ENCODE results near the gene SPRY4.
"Not testable (repeated sequence)": the region's sequence is repeated elsewhere in the genome, so short reads cannot be mapped to it uniquely, and the experiment has no call there.

SPRY4 gene

DNA sequence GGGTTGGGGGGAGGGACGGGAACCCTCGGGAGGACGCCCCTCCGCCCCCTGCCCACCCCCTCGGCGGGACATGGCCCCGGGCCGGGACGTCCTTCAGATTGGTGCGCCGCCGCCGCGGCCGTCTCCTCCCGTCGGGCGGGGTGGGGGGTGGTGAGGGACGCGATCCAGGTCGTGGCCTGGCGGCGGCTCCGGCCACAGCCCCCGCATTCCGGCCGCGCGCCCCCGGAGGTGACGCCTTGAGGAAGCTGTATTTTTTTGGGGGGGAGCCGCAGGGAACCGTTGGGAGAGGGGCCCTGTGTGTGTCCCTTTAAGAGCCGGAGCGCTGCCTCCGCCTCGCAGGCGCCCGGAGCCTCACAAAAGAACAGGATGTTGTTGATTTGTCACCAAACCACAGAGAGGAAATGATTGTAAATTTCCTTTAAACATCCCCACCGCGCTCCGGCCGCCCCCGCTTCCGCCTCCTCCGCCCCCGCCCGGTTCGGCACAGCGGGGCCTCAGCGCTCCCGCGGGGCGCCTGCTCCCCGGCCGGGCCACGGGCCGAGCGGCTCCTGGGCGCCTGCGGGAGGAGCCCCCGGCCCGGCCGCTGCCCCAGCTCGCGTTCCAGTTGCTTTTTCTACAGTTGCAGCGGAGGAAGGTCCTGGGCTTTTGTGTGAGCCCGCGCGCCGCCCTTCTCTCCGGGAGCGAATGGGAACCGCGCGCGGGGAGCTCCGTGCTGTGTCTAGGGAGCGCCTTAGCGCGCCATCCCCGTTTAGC lies 32.1 kb upstream of the SPRY4 start:
- no peaks in the 10 kb centered on the region; the same call in 1 of the 2 replicates for H3K9me3 ChIP-seq
- peaks cover 23% of the 10 kb centered on the region for H3K4me1 ChIP-seq
- H3K4me3 ChIP-seq (ENCODE audit: low read depth, low read length): peak overlapping the region; percentile 68
- TF ChIP-seq, protein P1, sequence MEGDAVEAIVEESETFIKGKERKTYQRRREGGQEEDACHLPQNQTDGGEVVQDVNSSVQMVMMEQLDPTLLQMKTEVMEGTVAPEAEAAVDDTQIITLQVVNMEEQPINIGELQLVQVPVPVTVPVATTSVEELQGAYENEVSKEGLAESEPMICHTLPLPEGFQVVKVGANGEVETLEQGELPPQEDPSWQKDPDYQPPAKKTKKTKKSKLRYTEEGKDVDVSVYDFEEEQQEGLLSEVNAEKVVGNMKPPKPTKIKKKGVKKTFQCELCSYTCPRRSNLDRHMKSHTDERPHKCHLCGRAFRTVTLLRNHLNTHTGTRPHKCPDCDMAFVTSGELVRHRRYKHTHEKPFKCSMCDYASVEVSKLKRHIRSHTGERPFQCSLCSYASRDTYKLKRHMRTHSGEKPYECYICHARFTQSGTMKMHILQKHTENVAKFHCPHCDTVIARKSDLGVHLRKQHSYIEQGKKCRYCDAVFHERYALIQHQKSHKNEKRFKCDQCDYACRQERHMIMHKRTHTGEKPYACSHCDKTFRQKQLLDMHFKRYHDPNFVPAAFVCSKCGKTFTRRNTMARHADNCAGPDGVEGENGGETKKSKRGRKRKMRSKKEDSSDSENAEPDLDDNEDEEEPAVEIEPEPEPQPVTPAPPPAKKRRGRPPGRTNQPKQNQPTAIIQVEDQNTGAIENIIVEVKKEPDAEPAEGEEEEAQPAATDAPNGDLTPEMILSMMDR (IDR thresholded peaks at IDR 0.05; ENCODE audit: low read depth, low read length): no peak
- DNase-seq: peak; percentile 77
- H3K27me3 ChIP-seq: no peaks in the 10 kb centered on the region
- H3K36me3 ChIP-seq: no peaks in the 10 kb centered on the region

DNA sequence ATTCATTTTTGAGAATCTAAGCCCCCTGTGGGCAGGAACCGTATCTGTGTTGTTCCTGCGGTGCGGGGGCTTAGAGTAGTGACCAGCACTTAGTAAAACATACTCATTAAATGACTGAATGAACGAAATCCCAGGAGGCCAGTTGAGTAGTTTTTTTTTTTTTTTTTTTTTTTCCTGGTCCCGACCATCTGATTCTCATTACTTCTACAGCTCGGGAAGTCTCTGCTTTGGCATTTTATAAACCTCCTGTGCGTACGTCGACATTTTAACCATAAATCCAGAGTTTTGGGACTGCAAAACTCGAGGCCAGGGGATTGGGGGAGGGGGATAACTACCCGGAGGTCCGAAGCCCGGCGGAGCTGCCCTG lies 31.5 kb upstream of the SPRY4 start:
- Histone ChIP-seq H3K27me3 (no peaks in the 10 kb centered on the region), H3K4me1 (peaks cover 22% of the 10 kb centered on the region), H3K36me3 (no peaks in the 10 kb centered on the region), H3K4me3 (ENCODE audit: low read depth, low read length) (peak overlapping the region; percentile 68), H3K9me3 (no peaks in the 10 kb centered on the region; the same call in 1 of the 2 replicates)
- TF ChIP-seq, protein P1 (IDR thresholded peaks at IDR 0.05; ENCODE audit: low read depth, low read length): no peak
- DNase-seq: no peak

DNA sequence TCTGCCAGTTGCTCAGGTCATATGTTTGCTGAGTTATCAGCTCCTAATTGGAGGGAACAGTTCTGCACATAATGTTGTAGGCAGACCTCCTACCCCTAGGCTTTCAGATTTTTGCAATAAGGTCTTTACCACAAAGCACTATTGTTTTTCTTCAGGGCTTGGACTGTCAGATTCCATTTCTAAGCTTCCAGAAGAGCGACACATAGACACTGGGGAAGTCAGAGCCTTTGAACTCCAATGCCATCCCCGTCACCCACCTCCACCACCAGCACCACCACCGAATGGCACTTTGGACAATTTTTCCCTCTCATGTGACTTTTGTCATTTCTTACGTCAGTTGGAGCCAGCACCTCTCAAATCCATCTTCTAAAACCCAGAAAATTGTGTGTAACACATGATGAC lies 28.3 kb upstream of the SPRY4 start:
- Histone ChIP-seq H3K4me3 (ENCODE audit: low read depth, low read length) (no peak overlapping the region), H3K27me3 (no peaks in the 10 kb centered on the region), H3K9me3 (no peaks in the 10 kb centered on the region; the same call in 1 of the 2 replicates), H3K36me3 (no peaks in the 10 kb centered on the region), H3K4me1 (peaks cover 7% of the 10 kb centered on the region)
- no peak for DNase-seq
- TF ChIP-seq, protein P1 (IDR thresholded peaks at IDR 0.05; ENCODE audit: low read depth, low read length): no peak

DNA sequence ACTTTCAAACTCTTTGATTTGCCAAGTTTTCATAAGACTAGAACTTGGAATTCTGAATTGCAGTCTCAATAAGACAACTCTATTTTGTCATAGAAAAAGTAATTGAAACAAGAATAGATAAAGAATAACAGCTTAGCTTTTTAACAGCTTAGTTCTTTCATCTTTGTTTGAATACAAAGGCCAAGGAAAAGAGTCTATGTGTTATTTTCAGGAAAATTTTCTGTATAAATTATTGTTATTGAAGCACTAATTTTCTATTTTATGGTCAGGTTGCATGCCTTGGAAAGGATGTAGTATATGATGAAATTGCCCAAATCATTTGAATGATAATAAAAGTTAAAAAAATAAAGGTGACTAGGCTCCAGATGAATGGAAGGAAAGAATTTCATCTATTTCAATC lies 25.2 kb upstream of the SPRY4 start:
- TF ChIP-seq, protein P1 (IDR thresholded peaks at IDR 0.05; ENCODE audit: low read depth, low read length): no peak
- H3K9me3 ChIP-seq: peaks cover 5% of the 10 kb centered on the region; the same call in 1 of the 2 replicates
- no peak for DNase-seq
- H3K4me3 ChIP-seq (ENCODE audit: low read depth, low read length): no peak overlapping the region
- H3K36me3 ChIP-seq: no peaks in the 10 kb centered on the region
- H3K4me1 ChIP-seq: no peaks in the 10 kb centered on the region
- H3K27me3 ChIP-seq: no peaks in the 10 kb centered on the region

DNA sequence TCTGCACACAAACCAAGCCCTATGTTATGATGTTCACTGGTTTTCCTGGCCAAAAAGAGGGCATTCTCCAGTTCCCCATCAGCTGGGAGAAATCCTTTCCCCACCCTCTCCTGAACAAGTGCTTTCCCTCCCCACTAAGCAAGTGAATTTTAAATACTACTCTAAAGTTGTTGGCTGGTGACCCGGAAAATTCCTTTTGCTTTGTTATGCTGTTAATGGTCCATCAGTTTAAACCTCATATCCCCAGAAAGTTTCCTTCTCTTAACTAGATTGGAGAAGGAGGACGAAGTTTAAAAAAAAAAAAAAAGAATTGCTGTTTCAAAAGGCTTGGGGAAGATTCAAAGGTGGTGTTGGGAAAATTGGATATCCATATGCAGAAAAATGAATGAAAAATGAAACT lies 21.9 kb upstream of the SPRY4 start:
- Histone ChIP-seq H3K4me1 (no peaks in the 10 kb centered on the region), H3K4me3 (ENCODE audit: low read depth, low read length) (no peak overlapping the region), H3K9me3 (peaks cover 5% of the 10 kb centered on the region; the same call in 1 of the 2 replicates), H3K36me3 (no peaks in the 10 kb centered on the region), H3K27me3 (no peaks in the 10 kb centered on the region)
- TF ChIP-seq, protein P1 (IDR thresholded peaks at IDR 0.05; ENCODE audit: low read depth, low read length): no peak
- DNase-seq: no peak

DNA sequence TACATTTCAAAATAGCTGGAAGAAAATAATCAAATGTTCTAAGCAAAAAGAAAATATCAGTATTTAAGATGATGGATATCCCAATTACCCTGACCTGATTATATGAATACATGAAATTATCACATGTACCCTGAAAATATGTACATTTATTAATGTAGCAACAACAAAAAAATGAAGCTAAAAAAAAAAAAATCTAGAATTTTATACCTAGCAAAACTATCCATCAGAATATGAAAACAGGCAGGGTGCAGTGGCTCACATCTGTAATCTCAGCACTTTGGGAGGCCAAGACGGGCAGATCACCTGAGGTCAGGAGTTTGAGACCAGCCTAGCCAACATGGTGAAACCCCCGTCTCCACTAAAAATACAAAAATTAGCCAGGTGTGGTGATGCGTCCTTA lies 20.1 kb upstream of the SPRY4 start:
- not testable (repeated sequence) for H3K4me3 ChIP-seq (ENCODE audit: low read depth, low read length); H3K36me3 ChIP-seq; H3K4me1 ChIP-seq; H3K27me3 ChIP-seq; DNase-seq; H3K9me3 ChIP-seq

Measured in BE2C (cell line).